Adipose tissue (tissue), 3 donors: Measurements from ENCODE around the gene CYP2U1. TPM values are rescaled to one million over a fixed set of nuclear protein-coding genes. Genes with fewer than 3 reads are reported as not detected.

Experiments used
- H3K27ac ChIP-seq: one replicate; pipeline ENCODE4 v1.5.1; 2013; ENCODE audit warnings: low read depth, low read length
- WGBS, 3 donors: extraction: QIAGEN DNeasy Blood & Tissue Kit; methylation state at CpG; one replicate each; pipeline ENCODE4 v1.1.7; 2013; 5-methylcytosine and 5-hydroxymethylcytosine counted together
- polyA plus RNA-seq, 3 donors: library from polyadenylated mRNA; stranded (reverse); fragments of 200-250 nt; gene quantifications; one replicate each; pipeline ENCODE4 v1.2.3, GENCODE V29; 2013
- donor health status: healthy with polysubstance abuse.
- donor health status: Bipolar disorder and iron deficiency.
- donor health status: healthy.

Gene CYP2U1
- polyA plus RNA-seq, 3 donors: 1.5 to 3.8 (median 3.1) TPM

GRCh38 chr4:108001540-108002135 lies 70.3 kb downstream of the CYP2U1 start:
- H3K27ac ChIP-seq: no peak overlapping the region
- WGBS, 3 donors: 88 to 96% (median 90%) methylated on average over 3 of the region's 3 CpGs

Other genes starting within 250 kb of the CYP2U1 start
- gene PAPSS1, start 211.3 kb upstream of the CYP2U1 start, polyA plus RNA-seq: 10 to 100 TPM; 24.2 to 39.5 (median 39.0) TPM
- gene SGMS2, start 106.6 kb upstream of the CYP2U1 start, polyA plus RNA-seq: 10 to 100 TPM in 1 of 3 donors, 1 to 10 TPM in 2; 3.0 to 15.7 (median 4.5) TPM
- 100 to 1,000 TPM in 2 of 3 donors, 10 to 100 TPM in 1; 62.2 to 297 (median 111) TPM for gene HADH, start 58.3 kb downstream of the CYP2U1 start, polyA plus RNA-seq
- gene LEF1, start 237.4 kb downstream of the CYP2U1 start, polyA plus RNA-seq: 1 to 10 TPM in 2 of 3 donors, under 1 TPM in 1; 1.00 to 1.7 (median 1.2) TPM